Skin of body (tissue), 2 donors: Measurements from ENCODE around the gene CRADD. TPM values are rescaled to one million over a fixed set of nuclear protein-coding genes. Genes with fewer than 3 reads are reported as not detected.

ENCODE experiments used
- DNase-seq: peaks from one replicate; lab custom pipeline; 2025; lab: John Stamatoyannopoulos, UW
- total RNA-seq: library from RNA; depleted of rRNA; stranded (reverse); fragments of >200 nt; gene quantifications from one replicate; pipeline ENCODE4 v1.2.3, GENCODE V29; 2014

CRADD gene
- total RNA-seq, 1 donor from 2014 or later = 15.5 TPM

DNA sequence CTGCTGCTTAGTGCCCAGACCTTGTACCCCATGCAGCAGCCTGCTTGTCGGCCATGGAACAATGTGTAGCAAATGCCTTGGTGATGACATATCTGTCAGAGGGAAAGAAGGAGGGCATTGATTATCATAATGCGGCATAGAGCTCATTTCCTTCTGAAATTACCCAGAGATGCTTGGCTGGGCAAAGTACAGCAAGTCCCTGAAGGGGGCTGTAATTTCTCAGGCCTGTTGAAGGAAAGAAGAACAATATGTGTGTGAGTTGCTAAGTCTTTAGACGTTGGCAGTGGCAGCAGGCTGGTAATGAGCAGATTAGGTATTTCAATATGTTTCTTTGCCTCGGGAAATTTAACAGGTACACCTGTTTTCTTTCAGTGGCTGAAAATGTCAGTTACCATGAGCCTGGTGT, 128.6 kb downstream of the CRADD start:
- no peak for DNase-seq

DNA sequence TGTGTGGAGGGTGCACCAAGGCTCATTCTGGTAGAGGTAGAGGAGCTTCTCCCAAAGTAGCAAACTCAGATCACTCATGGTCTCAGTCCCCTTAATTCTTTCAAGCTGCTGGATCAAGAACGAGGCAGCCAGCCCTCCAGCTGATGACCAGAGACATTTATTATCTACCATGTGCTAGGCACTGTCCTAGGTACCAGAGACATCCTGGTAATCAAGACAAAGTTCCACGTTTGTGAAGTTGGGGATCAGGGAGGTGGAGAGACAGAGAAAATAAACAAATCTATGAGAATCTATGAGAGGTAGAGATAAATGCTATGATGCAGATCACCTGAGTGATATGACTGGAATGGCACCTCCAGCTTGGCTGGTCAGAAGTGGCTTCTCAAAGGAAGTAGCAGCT, 130.2 kb downstream of the CRADD start:
- no peak for DNase-seq

DNA sequence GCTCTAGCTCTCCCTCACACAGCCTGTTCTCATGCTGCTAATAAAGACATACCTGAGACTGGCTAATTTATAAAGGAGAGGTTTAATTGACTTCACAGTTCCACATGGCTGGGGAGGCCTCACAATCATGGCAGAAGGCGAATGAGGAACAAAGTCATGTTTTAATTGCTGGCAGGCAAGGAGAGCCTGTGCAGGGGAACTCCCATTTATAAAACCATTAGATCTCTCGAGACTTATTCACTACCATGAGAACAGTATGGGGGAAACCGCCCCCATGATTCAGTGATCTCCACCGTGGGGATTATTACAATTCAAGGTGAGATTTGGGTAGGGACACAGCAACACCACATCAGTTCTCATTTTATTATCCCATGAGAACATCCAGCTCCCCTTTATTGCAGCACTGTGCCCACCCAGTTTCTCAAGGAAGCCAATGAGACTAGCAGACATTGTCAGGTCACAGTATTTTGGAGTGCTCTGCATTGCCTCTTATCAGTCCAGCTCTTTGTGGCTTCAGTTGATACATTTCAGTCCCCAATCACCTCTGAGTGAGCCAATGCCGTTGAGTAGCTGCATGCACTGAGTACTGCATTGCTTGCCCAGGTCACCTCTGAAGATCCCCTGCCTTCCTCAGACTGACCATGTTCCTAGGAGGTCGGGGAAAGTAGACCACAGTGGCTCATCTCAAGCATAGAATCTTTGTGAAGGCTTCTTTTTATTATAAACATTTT, 131.2 kb downstream of the CRADD start:
- DNase-seq = no peak

DNA sequence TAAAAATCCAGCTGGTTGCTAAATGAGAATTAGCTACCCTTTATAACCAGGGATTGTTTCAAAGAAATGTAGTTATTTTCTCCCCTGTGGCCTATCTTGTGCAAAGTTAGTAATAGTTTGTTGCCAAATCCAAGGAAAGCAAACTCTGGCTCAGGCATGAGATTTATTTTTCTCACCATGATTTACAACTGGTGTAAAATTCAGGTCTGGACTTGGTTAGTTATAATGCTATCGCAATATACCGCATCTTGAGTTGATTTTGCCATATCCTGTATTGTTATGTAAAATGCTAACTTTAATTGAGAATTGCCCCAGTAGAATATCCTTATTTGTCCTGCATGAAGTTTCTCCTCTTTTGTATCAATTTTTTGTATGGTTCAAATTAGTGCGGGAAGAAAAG, 135.5 kb downstream of the CRADD start:
- peak; percentile 80 for DNase-seq

DNA sequence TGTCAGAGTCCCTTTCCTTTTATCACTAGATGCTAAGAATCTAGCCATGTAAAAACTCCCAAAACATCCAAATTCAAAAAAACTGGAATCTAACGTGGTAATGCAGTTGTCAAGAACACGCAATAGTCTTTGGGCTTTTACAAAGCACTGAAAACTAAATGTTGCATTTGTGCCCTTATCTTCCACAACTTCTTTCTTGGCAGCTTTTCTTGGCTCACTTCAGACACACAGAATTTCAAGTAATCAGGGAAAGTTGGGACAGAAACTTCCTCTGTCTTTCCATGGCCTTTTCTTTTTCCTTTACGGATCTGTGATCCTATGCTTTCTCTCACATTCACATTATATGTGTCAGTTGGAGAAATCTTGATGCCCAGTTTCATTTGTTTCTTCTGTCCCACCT, 136.0 kb downstream of the CRADD start:
- peak; percentile 75 for DNase-seq

DNA sequence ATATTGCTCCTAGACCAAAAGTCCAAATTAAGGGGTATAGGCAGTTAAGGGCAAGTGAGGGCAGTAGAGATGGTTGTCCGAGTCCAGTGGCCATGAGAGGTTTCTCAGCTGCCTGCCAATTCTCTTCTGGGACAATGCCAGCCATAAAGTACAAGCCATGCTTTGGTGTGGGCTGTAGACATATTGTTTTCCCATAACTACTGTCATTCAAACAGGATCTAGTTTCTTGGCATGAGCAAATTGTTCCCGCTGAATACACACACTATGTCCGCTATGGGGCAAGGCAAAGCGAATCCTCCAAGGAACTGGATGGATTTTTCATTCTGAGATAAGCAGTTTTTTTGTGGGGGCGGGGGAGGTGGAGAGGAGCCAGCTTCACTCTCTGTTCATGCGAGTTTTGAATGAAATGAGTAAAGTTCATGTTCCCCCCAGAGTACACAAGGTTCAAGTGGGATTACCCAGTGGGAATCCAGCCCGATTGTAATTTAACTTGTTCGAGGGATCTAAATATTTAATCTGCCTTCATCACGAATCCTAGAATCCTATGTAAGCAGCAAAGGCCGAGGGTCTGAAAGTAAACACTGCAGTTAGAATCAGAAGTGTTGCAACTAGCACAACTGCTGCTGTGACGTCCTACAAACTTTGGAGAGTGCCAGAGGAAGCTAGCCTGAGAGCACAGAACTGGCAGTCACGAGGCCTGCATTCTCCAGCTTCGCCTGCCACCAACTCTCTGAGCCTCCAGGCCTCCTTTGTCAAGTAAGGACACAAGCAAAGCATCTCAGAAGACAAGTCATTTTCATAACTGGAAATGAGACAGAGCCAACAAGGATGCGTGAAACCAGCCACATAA, 137.0 kb downstream of the CRADD start:
- peak; percentile 76 for DNase-seq

DNA sequence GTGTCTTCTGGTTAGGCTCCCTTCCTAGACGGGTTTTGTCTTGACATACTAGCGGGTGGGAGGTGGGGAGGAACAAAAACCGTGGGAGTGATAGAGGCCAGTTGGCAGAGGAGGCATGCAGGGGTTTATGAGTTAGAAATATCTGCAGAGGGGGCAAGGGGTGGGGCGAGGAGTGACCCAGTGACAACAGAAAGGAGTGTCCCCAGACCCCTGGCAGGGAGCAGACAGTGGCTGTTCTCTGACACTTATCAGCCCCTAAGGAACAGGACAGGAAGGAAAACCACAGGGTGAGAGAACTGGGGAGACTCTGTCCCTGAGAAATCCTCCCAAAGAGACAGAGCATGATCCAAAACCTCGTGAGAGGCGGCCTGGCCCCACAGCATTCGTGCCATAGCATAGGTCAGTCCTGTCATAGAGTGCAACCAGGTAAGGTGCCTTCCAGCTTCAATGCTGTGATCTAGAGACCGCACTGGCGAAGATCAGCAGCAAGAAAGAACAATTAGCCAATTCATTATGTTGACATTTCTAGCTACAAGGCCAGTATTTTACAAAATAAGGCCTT, 141.4 kb downstream of the CRADD start:
- no peak for DNase-seq

DNA sequence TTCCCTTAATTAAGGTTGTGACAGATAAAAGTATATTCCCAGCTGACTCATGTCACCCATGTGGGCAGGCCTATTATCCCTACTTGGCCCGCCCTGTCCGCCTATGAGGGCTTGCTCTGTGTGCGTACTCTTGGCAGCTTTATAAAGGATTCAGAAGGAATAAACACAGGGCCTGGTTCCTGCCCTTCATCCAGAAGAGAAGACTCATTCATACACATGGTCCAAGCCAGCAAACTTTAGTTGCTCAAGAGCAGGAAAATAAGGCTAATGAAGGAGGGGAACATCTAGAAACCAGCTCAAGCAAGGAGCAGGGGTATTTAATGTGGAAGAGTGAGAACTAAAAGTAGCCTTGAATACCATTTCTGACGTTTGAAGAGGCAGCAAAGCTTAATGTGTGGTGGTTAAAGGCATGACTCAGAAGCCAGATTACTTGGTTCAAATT, 141.9 kb downstream of the CRADD start:
- no peak for DNase-seq

DNA sequence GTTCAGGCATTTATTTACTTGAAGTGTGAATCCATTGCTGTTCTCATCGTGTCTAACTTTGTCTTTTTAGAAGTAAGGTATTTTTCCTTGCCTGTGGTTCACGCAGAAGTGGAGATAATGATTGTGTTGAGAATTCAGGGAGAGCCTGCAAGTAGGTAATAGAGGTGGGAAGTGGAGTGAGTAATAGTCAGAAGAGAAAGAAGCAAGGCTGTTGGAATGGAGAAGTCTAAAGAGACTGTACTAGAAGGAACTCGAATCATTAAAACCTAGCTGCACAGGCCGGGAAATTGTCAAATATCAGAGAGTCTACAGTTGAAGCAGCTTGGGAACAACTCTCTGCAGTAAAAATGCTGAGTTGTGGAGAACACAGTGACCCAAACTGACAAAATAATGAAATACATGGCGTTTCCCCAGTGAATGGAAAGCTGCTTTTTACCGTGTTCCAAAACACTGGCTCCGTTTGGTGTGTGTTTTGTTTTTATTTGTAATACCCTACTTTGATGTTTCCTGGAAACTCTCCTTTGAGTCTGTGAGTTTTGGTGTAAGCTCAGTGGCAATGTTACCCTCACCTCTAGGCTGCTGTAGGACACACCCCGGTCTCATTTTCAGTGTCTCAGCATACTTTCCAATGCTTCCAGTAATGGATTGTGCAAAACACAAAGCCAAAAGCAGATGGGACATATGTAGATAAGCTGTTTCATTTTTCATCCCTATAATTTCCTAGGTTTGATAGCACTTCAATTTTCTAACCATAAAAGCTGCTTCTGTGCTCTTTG, 146.6 kb downstream of the CRADD start:
- peak; percentile 11 for DNase-seq

DNA sequence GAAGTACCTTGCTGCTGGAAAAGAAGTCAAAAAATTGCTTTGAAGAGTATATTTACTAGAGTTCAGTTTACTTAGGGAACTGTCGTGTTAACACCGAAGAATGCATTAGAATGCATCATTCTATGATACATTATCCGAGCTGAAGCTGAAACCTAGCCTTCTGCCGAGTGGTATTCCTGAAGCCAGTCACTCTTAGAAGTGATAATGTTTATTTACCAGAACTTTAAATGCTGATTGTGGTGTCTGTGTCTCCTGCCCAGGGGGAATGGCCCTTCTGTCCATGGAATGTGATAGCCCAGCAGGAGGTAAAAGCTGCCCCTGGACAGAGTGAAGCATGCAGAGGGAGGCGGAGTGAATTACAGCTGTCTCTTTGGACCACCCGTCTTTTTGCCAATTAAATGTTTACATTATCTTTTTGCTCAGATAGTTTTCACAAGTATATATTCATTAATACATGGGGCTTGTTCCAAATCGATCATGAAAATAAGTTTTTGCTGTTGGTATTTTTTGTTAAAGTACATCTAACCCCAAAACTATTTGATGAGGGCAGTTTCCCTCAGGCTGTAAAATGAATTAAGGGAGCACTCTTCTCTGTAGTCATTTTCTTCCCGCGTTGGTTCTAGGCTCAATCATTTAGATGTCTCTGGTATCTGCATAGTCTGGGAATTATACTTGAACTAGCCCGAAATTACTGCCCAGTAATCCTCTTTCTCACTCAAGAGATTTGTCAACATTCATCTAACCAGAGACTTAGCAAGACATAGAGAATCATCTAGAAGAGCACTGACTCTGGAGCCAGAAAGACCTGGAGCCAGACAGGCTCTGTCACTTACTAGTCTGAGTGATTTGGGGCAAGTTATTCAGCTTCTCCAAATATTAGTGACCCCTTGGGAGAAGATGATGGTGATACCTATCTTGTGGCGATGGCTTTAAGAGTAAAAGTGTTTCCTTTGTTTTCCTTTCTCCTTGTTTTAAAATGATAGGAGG, 147.6 kb downstream of the CRADD start:
- no peak for DNase-seq

DNA sequence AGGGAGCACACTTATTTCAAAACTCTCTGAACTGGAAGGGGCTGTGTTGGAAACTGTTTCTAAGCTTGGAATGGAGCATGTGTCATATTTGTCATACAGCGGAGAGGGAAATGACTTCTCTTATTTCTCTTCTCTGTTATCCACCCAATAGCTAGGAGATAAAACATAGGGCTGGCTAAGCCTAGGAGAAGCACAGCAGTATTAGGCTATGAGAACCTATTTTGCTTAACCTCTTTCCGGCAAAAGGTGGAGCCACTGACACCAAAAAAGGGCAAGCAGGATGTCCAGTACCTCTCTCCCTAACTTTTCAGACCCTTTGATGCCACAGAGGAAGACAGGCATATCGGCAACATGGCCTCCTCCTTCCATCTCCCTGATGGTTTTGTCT, 148.3 kb downstream of the CRADD start:
- peak; percentile 65 for DNase-seq

DNA sequence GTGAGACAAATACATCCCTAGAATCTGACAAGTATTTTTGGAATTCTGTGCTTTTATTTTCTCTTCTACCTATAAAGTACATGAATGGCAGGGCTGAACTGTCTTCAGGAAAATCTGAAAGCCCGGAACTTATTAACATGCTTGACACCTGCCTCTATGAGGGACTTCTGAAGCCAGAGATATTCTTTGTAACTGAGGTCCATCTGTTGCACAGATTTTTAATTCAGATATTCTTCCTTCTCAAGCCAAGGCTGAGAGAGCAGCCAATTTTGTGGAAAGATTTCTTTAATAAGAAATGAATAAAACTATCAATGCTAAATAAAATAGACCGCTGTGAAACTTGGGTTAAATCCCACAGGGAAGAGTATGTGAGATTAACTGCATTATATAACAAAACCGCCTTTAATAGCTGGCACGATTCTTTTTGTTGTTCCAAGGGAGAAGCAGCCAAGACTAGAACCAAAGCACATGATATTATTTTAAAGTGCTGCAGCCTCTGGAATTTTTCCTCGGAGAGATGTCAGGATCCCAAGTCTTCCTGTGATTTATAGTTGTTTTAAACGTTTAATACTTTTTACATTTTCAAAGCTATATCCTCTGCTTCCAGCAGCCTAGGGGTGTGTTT, 148.9 kb downstream of the CRADD start:
- peak; percentile 97 for DNase-seq

DNA sequence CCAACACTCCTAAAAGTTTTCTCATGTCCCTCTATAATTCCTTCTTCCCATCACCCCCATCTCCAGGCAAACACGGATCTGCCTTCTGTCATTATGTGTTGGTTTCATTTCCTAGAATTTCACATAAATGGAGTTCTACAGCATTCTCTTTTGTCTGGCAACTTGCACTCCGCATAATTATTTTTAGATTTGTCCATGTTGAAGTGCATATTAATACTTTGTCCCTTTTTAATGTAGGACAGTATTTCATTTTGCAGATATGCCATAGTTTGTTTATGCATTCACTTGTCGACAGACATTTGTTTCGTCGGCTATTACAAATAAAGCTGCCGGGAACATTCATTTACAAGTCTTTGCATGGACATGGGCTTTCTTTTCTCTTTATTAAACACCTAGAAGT, 150.0 kb downstream of the CRADD start:
- DNase-seq = no peak

DNA sequence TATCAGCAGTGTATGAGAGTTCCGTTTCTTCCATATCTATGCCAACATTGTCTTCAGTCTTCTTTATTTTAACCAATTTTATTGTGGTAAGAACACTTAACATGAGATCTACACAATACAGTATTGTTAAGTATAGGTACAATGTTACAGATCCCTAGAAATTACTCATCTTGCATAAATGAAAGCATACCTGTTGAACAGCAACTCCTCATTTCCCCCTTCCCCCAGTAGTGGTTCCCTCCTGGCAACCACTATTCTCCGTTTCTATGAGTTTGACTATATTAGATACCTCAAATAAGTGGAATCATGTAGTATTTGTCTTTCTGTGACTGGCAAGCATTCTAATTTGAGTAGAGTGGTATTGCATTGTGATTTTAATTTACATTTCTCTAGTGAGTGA, 150.5 kb downstream of the CRADD start:
- no peak for DNase-seq

DNA sequence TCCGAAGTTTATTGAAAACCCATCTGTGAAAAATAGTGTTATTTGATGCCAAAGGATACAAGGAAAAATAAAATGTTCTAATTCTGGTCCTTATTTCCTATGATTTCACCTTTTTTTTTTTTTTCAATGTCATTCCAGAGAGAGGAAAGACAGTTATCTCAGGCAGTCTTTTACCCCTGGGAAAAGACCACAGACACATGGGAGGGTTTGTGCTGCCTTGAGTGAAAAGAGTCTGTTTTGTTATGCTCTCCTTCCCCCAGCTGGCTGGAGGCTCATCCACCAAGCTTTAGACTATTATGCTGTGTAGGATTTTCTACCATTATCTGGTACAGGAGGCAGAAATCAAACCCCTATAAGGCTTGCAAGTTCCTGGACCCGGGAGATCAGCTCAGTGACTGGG, 151.8 kb downstream of the CRADD start:
- no peak for DNase-seq

DNA sequence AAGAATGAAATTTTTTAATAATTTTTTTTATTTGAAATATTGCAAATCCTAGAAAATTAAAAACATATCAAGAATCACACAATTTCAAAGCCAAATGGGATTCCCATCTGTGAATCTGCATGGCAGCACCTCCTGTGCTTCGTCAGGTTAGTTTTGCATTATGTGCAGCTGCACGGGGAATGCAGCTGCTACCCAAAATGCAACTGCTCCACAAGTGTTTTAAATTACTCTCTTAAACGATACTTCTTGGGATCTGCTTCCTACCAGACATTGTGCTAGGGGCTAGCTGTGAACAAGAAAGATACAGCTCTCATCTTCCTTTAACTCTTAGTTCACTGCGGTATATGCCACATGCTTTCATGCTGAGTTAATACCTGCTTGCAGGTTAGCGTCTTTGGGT, 154.2 kb downstream of the CRADD start:
- no peak for DNase-seq

DNA sequence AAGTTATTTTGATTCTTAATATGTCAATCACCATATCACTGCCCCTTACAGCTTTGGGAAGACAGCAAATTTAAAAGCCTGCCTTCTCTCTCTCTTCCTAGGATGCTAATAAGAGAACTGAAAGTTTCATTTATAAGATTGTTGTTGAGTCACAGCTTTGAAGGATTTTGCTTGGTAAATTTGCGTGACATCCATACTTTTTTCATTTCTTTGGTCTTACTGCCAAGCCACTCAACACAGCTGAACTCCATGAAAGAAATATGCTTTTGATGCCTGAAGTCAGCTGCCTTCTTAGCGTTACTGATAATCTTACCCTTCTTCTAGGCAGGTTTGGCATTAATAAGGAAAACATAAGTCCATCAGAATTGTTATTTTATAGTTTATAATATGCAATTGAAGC, 155.0 kb downstream of the CRADD start:
- DNase-seq = peak; percentile 16

DNA sequence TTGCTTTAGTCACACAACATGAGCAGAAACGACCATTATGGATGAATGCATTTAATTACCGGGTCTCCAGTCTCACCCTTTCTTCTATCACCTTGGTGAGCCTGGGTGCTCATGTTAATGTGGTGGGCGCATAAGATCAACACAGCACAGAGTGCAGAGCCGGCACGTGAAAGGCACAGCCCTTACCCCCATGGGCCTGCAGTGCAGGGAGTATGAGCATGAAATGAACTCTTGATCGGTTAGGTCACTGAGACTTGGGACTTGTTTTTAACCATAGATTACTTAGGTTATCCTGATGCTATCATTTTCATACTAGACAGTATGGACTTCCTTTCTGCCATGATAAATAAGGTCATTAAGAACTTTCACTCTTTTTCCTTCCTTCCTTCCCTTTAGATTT, 156.8 kb downstream of the CRADD start:
- DNase-seq = no peak

DNA sequence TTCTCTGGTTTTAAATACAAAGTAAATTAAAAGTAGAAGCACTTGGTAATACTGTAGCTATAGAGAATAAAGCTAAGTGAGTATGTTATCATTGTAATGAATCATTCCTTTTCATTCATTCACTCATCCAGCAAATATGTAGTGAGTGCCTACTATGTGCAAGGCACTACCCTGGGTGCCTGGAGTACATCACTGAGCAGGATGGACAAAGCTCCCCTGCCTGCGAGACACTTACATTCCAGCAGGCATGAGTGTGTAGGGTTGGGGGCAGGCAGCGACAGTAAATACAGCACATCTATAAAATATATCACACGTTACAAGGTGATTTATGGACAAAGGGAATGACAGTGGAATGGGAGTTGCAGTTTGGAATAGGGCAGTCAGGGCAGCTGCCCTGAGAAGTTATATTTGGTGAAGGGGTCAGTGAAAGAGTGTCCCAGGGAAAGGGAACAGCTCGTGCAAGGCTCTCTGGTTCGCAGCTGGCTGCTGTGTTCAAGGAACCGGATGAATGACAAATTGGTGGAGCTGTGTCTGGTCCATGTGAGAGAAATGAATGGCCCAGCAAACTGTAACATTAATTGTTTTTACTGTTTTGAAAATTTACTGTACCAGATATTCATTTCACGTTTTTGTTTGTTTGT, 159.6 kb downstream of the CRADD start:
- no peak for DNase-seq

DNA sequence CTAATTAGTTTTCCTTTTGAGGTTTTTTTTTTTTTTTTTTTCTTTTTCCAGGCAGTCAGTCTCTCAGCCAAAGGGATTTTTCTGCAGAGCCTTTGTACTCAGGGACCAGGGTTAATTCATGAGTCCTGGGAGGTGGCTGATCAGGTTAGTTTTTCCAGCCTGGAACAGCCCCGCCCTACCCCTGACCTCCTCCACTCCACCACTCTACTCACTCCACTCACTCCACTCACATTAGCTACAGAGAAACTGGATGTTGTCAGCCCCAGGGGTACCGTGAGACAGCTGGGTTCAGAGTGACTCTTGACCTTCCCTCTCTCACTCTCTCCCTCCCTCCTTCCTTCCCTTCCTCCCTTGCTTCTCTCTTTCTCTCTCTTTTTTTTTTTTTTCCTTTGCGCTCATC, 161.0 kb downstream of the CRADD start:
- no peak for DNase-seq
